ENCODE data around the gene CEP295NL. TPM values are rescaled to one million over a fixed set of nuclear protein-coding genes. Genes with fewer than 3 reads are reported as not detected.

CEP295NL gene
- total RNA-seq: 0.72 and 2.2 TPM in 2 replicates

GRCh38 chr17:78903101-78903779 is at the start of gene CEP295NL:
TSS of gene CEP295NL (minus strand) at chr17:78903201. CDS start at chr17:78901828, 1,373 bp downstream.

GRCh38 chr17:78925234-78925633 is 22.2 kb upstream of the CEP295NL start, which contains the start of gene TIMP2:
TSS of gene TIMP2 (minus strand) at chr17:78925387. CDS start at chr17:78925088, 299 bp downstream.

GRCh38 chr17:78840780-78841611 is 62.0 kb downstream of the CEP295NL start, which contains the start of gene USP36:
TSS of gene USP36 (minus strand) at chr17:78840814. CDS start at chr17:78836363, 4,451 bp downstream.

Other genes starting within 250 kb of the CEP295NL start
- 32.3 and 33.4 TPM in 2 replicates for gene CYTH1, start 120.9 kb downstream of the CEP295NL start, total RNA-seq
- 12.2 and 16.4 TPM in 2 replicates for gene USP36, start 62.4 kb downstream of the CEP295NL start, total RNA-seq
- gene TIMP2, start 22.2 kb upstream of the CEP295NL start, total RNA-seq: 31.5 and 56.5 TPM in 2 replicates
- 1.4 and 79.9 TPM in 2 replicates for gene LGALS3BP, start 76.7 kb upstream of the CEP295NL start, total RNA-seq
- 42.6 and 47.4 TPM in 2 replicates for gene CANT1, start 106.6 kb upstream of the CEP295NL start, total RNA-seq
- 2.6 and 11.9 TPM in 2 replicates for gene C1QTNF1, start 121.0 kb upstream of the CEP295NL start, total RNA-seq
- 11.1 and 18.3 TPM in 2 replicates for gene ENGASE, start 171.6 kb upstream of the CEP295NL start, total RNA-seq